Activated T-helper 17 cell treated with anti-CD3 and anti-CD28 coated beads, Interleukin-2, amount 50 U/mL, for 72 hours (primary cell): ENCODE measurements around the gene IKBKE. TPM values are rescaled to one million over a fixed set of nuclear protein-coding genes. Genes with fewer than 3 reads are reported as not detected.

Experiments
- ATAC-seq: fragments of 150-1000 bp; cut with Tn5 transposase; replicated peaks from 2 replicates; pipeline ENCODE4 v1.10.0; 2021; ENCODE audit warnings: mild to moderate bottlenecking, moderate library complexity
- H3K27ac Mint-ChIP-seq: one replicate; pipeline ENCODE4 v1.8.0; 2022; ENCODE audit warnings: mixed read lengths
- H3K27me3 Mint-ChIP-seq: one replicate; pipeline ENCODE4 v1.8.0; 2022; ENCODE audit warnings: mixed read lengths
- H3K36me3 Mint-ChIP-seq: one replicate; pipeline ENCODE4 v1.8.0; 2022; ENCODE audit warnings: low read depth, mild to moderate bottlenecking, mixed read lengths
- H3K4me1 Mint-ChIP-seq: one replicate; pipeline ENCODE4 v1.8.0; 2022; ENCODE audit warnings: mixed read lengths
- H3K4me3 Mint-ChIP-seq: one replicate; pipeline ENCODE4 v1.8.0; 2022; ENCODE audit warnings: mild to moderate bottlenecking, mixed read lengths
- H3K9me3 Mint-ChIP-seq: one replicate; pipeline ENCODE4 v1.8.0; 2022; ENCODE audit warnings: mixed read lengths
- total RNA-seq, 2 donors: library from RNA; stranded (reverse); gene quantifications; one replicate each; pipeline ENCODE4 v1.2.3, GENCODE V29; 2022

The IKBKE gene
- total RNA-seq, 2 donors from 2014 or later, result 21.7 to 26.6 TPM

GRCh38 chr1:206502812-206503211, 32.5 kb downstream of the IKBKE start:
- Mint-ChIP-seq H3K9me3 (no peaks in the 10 kb centered on the region), H3K27me3 (no peaks in the 10 kb centered on the region), H3K4me1 (peaks cover 27% of the 10 kb centered on the region), H3K27ac (no peak overlapping the region), H3K4me3 (no peak overlapping the region), H3K36me3 (no peaks in the 10 kb centered on the region)
- no peak for ATAC-seq

GRCh38 chr1:206503591-206504362, 33.5 kb downstream of the IKBKE start:
- Mint-ChIP-seq H3K4me1 (peaks cover 27% of the 10 kb centered on the region), H3K36me3 (no peaks in the 10 kb centered on the region), H3K27me3 (peaks cover 6% of the 10 kb centered on the region), H3K27ac (peak overlapping the region; percentile 3), H3K9me3 (no peaks in the 10 kb centered on the region), H3K4me3 (peak overlapping the region; percentile 33)
- peak; percentile 88 for ATAC-seq

- Mint-ChIP-seq H3K9me3 (no peaks in the 10 kb centered on the region), H3K27ac (peak overlapping the region; percentile 3), H3K4me3 (peak overlapping the region; percentile 33), H3K4me1 (peaks cover 27% of the 10 kb centered on the region), H3K36me3 (no peaks in the 10 kb centered on the region), H3K27me3 (peaks cover 11% of the 10 kb centered on the region)
- ATAC-seq, result no peak
Observed at GRCh38 chr1:206504363-206504713, 34.1 kb downstream of the IKBKE start.

DNA sequence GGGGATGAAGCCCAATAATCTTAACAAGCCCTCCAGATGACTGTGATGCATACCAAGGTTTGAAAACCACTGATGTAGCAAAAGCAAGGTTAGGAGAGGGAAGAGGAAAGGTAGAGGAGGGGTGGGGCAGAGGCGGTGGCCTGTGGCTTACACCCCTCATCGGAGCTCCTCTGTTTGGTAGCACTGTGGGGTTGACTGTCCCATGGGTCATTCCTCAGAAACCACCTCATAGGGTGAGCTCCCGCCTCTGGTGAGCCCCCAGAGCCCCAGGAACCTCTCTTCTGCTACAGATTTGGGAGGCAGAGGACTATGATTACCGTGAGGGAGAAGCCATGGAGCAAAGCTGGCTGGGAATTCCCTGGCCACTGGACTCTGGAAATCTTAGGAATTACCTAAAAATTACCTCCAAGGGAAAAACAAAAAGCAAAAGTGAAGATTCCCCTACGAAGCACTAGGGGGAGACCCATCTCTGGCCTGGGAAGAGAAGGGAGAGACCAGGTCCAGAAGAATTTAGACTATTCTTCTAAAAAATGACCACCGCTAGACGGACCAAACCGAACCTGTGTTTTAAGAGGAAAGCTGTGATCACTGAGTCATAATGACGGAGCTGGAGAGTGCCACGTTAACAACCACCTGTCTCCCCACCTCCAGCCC, 35.6 kb downstream of the IKBKE start:
- Mint-ChIP-seq H3K4me1 (peaks cover 27% of the 10 kb centered on the region), H3K27ac (peak overlapping the region; percentile 70), H3K4me3 (peak overlapping the region; percentile 73), H3K27me3 (peaks cover 20% of the 10 kb centered on the region), H3K36me3 (no peaks in the 10 kb centered on the region), H3K9me3 (no peaks in the 10 kb centered on the region)
- ATAC-seq, result no peak

DNA sequence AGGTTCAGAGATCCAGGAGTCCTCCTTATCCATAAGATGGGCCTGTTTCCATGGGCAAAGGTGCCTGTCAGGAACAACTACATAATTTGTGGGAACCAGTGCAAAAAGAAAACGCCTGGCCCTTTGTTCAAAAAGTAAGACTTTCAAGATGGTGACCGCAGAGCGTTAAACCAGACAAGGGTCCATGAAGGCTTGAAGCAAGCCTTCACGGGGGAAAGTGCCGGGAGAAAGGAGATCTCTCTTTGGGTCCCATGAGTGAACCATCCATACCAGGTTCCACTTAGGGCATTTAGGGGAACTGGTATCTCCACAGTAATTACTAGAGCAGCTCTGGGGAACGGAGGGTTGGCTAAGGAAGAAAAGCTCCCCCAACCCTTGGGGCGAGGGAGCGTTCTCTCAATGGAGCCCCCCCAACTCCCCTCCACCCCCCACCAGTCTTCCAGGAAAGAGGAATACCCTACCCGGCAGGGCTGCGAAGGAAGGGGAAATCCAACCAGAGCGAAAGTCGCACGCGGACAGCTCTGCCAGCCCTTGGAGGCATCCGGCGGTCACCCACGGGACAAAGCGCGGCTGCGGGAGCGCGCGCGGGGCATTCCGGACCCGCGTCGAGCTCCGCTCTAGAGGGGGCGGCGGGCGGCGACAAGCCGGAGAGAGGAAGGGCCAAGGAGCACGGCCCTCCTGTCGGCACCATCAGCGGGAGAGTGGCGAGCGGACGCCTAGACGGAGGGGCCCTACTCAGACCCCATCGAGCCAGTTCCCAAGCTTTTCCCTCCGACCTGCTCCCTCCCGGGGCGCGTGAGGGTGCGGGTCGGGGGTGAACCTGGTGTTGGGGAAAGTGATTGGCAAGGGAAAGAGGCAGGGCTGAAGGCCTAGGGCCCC, 36.4 kb downstream of the IKBKE start:
- Mint-ChIP-seq H3K27ac (peak overlapping the region; percentile 70), H3K4me1 (peaks cover 27% of the 10 kb centered on the region), H3K9me3 (no peaks in the 10 kb centered on the region), H3K36me3 (no peaks in the 10 kb centered on the region), H3K4me3 (peak overlapping the region; percentile 73), H3K27me3 (peaks cover 20% of the 10 kb centered on the region)
- peak; percentile 4 for ATAC-seq

DNA sequence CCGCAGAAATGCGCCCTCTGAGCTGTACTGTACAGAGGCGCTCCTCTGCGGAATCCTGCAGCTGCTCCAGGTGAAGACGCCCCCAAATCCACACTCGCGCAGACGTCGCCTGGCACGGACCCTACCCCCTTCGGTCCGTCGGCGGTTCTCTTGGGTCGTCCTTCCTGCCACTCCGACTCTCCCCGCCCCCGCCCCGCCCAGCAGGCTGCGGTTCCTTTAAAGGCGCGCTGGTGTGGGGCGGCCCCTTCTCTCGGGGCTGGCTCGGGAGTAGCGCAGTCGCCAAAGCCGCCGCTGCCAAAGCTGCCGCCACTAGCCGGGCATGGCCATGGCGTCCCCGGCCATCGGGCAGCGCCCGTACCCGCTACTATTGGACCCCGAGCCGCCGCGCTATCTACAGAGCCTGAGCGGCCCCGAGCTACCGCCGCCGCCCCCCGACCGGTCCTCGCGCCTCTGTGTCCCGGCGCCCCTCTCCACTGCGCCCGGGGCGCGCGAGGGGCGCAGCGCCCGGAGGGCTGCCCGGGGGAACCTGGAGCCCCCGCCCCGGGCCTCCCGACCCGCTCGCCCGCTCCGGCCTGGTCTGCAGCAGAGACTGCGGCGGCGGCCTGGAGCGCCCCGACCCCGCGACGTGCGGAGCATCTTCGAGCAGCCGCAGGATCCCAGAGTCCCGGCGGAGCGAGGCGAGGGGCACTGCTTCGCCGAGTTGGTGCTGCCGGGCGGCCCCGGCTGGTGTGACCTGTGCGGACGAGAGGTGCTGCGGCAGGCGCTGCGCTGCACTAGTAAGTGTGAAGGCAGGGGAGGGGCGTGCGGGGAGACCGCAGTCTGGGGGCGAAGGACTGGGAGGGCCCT, 37.2 kb downstream of the IKBKE start, which contains the start of gene RASSF5:
RASSF5 (plus strand) TSS at position 248 of the 846 bp plus-strand sequence; CDS start at position 320, 72 bp downstream.
- H3K4me1 Mint-ChIP-seq, result peaks cover 27% of the 10 kb centered on the region
- no peaks in the 10 kb centered on the region for H3K9me3 Mint-ChIP-seq
- peak within 1 kb of the TSS; percentile 73 for H3K4me3 Mint-ChIP-seq
- H3K27ac Mint-ChIP-seq, result peak within 1 kb of the TSS; percentile 70
- H3K36me3 Mint-ChIP-seq, result no peaks in the 10 kb centered on the region
- peaks cover 20% of the 10 kb centered on the region for H3K27me3 Mint-ChIP-seq
- ATAC-seq, result peak; percentile 71

DNA sequence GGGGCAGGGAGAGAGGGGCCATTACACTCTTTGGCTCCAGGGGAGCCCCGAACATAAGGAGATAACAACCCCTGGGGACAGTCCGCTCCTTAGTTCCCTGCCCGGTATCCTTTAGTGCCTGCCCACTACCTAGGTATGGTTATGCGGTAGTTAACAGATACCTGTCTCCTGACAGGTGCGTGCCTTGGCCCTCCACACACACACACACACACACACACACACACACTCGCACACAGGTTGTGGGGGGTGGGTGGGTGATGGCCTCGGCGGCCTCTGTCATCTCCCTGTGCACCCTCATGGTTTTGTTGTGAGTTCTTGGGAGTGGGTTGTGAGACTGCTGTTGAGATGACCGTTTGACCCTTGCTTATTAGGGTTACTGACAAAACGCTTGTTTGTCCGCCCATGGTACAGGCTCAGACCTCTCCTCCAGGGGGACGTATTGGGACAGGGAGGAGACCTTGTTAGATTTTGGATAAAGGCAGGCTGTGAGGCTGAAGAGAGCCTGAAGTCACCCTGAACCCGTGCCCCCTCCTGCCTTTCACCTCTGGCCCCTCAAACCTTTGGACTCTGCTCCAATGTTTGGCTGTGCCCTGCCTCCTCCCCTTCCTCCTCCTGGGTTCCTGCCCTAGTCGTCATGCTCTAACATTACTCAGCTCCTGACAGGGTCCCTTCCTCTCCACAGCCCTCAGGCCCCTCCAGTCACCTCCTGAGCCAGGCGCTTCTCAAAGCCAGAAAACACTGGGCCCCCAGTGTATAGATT, 38.0 kb downstream of the IKBKE start:
- H3K9me3 Mint-ChIP-seq, result no peaks in the 10 kb centered on the region
- H3K27me3 Mint-ChIP-seq, result peaks cover 20% of the 10 kb centered on the region
- H3K4me3 Mint-ChIP-seq, result peak overlapping the region; percentile 73
- H3K27ac Mint-ChIP-seq, result no peak overlapping the region
- no peaks in the 10 kb centered on the region for H3K36me3 Mint-ChIP-seq
- peaks cover 26% of the 10 kb centered on the region for H3K4me1 Mint-ChIP-seq
- ATAC-seq, result no peak

GRCh38 chr1:206508956-206509355, 38.7 kb downstream of the IKBKE start:
- Mint-ChIP-seq H3K9me3 (no peaks in the 10 kb centered on the region), H3K27ac (no peak overlapping the region), H3K4me3 (peak overlapping the region; percentile 73), H3K36me3 (no peaks in the 10 kb centered on the region), H3K27me3 (peaks cover 20% of the 10 kb centered on the region), H3K4me1 (peaks cover 23% of the 10 kb centered on the region)
- ATAC-seq, result no peak

- no peaks in the 10 kb centered on the region for H3K9me3 Mint-ChIP-seq
- peaks cover 16% of the 10 kb centered on the region for H3K4me1 Mint-ChIP-seq
- no peaks in the 10 kb centered on the region for H3K36me3 Mint-ChIP-seq
- H3K27ac Mint-ChIP-seq, result no peak overlapping the region
- H3K4me3 Mint-ChIP-seq, result no peak overlapping the region
- H3K27me3 Mint-ChIP-seq, result peaks cover 20% of the 10 kb centered on the region
- no peak for ATAC-seq
Observed at GRCh38 chr1:206509612-206510257, 39.5 kb downstream of the IKBKE start.

DNA sequence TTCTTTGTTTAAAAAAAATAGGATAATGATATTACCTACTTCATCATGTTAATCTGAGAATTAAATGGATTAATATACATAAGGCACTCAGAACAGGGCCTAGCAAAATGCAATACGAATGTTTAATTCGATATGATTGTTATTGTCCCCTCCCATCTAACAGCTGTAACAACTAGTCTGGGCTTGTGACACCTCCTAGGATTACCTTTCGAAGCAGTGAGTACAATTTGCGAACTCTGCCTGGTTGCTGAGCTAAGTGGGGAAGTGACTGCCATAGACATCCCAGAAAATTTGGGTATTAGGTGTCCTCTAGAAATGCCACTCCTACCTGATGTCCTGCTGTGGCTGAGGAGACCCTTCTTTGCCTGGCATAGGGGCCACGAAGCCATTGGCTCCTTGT, 40.1 kb downstream of the IKBKE start:
- Mint-ChIP-seq H3K9me3 (no peaks in the 10 kb centered on the region), H3K4me3 (no peak overlapping the region), H3K4me1 (peaks cover 11% of the 10 kb centered on the region), H3K27ac (no peak overlapping the region), H3K36me3 (no peaks in the 10 kb centered on the region), H3K27me3 (peaks cover 20% of the 10 kb centered on the region)
- no peak for ATAC-seq

- Mint-ChIP-seq H3K9me3 (no peaks in the 10 kb centered on the region), H3K4me1 (peaks cover 2% of the 10 kb centered on the region), H3K27ac (no peak overlapping the region), H3K4me3 (no peak overlapping the region), H3K27me3 (peaks cover 20% of the 10 kb centered on the region), H3K36me3 (no peaks in the 10 kb centered on the region)
- ATAC-seq, result no peak
Observed at GRCh38 chr1:206511362-206512057, 41.2 kb downstream of the IKBKE start.

DNA sequence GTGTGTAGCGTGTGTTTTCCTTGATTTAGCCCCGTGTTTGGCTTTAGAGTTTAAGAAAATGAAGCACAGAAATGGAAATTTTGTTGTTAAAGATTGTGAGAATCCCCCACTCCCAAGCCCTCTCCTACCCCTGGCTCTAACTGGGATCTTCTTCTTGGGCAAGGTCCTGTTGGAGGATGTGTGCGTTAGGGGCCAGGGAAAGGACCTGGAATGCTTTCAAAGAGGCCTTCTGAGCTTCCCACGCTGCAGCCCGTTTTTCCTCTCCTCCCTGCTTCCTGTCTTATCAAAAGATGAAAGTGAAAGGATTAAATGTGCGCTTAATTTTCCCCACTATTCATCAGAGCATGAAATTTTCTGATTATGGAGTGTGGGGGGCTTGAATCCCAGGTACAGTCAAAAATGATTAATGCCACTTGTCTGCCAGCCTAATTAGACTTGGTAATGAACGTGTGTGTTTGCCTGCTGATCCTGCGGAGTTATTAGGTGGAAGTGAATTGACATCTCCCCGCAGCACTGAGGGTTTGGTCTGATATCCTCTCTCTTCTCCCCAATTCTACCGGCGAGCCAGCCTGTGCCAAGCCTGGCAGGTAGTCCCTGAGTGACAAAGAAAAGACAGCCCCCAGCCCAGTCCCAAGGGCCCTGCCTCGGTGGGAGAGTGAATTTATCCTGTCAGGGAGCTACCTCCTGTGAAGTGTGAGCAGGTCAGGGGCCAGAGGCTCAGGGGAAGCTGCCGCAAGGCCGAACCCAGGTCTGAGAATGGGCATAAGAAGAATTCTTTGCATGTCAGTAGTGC, 42.0 kb downstream of the IKBKE start:
- H3K9me3 Mint-ChIP-seq, result no peaks in the 10 kb centered on the region
- no peak overlapping the region for H3K27ac Mint-ChIP-seq
- H3K36me3 Mint-ChIP-seq, result no peaks in the 10 kb centered on the region
- H3K4me1 Mint-ChIP-seq, result no peaks in the 10 kb centered on the region
- H3K27me3 Mint-ChIP-seq, result peaks cover 20% of the 10 kb centered on the region
- no peak overlapping the region for H3K4me3 Mint-ChIP-seq
- ATAC-seq, result no peak
